ENCODE data around the gene HSDL2. TPM values are rescaled to one million over a fixed set of nuclear protein-coding genes. Genes with fewer than 3 reads are reported as not detected.

HSDL2 gene
- polyA plus RNA-seq, 1 of the 3 experiments (the other 2 are of a cell fraction) = 14.4 TPM

GRCh38 chr9:112494153-112494552 is 114.2 kb downstream of the HSDL2 start:
- CTCF ChIA-PET = no interaction called here

More at GRCh38 chr9:112494153-112494552, 114.2 kb downstream of the HSDL2 start:
- Histone ChIP-seq H3K9me3 (peaks cover 3% of the 10 kb centered on the region; the same call in 1 of the 2 replicates), H3F3A (replicated peaks; ENCODE audit: insufficient read depth) (peaks cover 6% of the 10 kb centered on the region), H3K36me3 (replicated peaks in 1 of 2; ENCODE audit: control insufficient read depth in 1 of 2, insufficient read depth in 2 of 2, low read length in 1 of 2) (peaks cover 15 to 26% of the 10 kb centered on the region in 2 experiments), H3K4me2 (no peak overlapping the region), H3K27me3 (ENCODE audit: insufficient read depth) (no peaks in the 10 kb centered on the region), H3K9ac (no peak overlapping the region), H4K20me1 (ENCODE audit: insufficient read depth) (no peaks in the 10 kb centered on the region), H2AFZ (ENCODE audit: low read depth) (no peak overlapping the region), H3K9me2 (no peaks in the 10 kb centered on the region), H3K79me2 (ENCODE audit: insufficient read depth) (peaks cover 76% of the 10 kb centered on the region), H3K4me1 (ENCODE audit: control insufficient read depth in 1 of 2, insufficient read depth in 2 of 2, low read depth in 1 of 2, low read length in 1 of 2) (peaks cover 14 to 21% of the 10 kb centered on the region in 2 experiments; a peak in 3 of 4 replicates), H3K27ac (ENCODE audit: low read depth in 2 of 2, low read length in 1 of 2) (no peak overlapping the region), H3K4me3 (ENCODE audit: low read depth in 2 of 2, low read length in 1 of 2) (no peak overlapping the region)
- 94% methylated on average over 1 of the region's 1 CpG for WGBS (ENCODE audit: low lambda C conversion rate)
- POLR2A ChIA-PET = no interaction called here
- no peak for DNase-seq
- TF ChIP-seq TEAD4 (IDR thresholded peaks at IDR 0.05; ENCODE audit: borderline replicate concordance, insufficient read depth) = no peak
- TF ChIP-seq FOXM1 (IDR thresholded peaks at IDR 0.05; ENCODE audit: low read depth) = no peak
- no peak for TF ChIP-seq SMC3 (IDR thresholded peaks at IDR 0.05; ENCODE audit: low read depth, low read length)
- TF ChIP-seq USF1 (IDR thresholded peaks at IDR 0.05; ENCODE audit: borderline replicate concordance, low read depth) = no peak
- TF ChIP-seq RAD21 (IDR thresholded peaks at IDR 0.05; ENCODE audit: low read length) = no peak
- TF ChIP-seq GABPA (IDR thresholded peaks at IDR 0.05; ENCODE audit: low read depth) = no peak
- no peak for TF ChIP-seq NRF1 (IDR thresholded peaks at IDR 0.05; ENCODE audit: low read depth, low read length)
- no peak for TF ChIP-seq USF2 (IDR thresholded peaks at IDR 0.05; ENCODE audit: borderline replicate concordance, low read depth, low read length)
- TF ChIP-seq IRF3 (IDR thresholded peaks at IDR 0.05; ENCODE audit: low read depth, low read length) = no peak
- no peak for TF ChIP-seq CHD2 (IDR thresholded peaks at IDR 0.05; ENCODE audit: low read length, partially characterized antibody)
- TF ChIP-seq RFX5 (IDR thresholded peaks at IDR 0.05; ENCODE audit: low read length) = no peak
- TF ChIP-seq TCF12 (IDR thresholded peaks at IDR 0.05) = no peak
- TF ChIP-seq ZBTB33 (IDR thresholded peaks at IDR 0.05; ENCODE audit: borderline replicate concordance, low read depth) = no peak
- TF ChIP-seq FOSL2 (IDR thresholded peaks at IDR 0.05; ENCODE audit: borderline replicate concordance, low read depth) = no peak
- no peak for TF ChIP-seq MAX (IDR thresholded peaks at IDR 0.05; ENCODE audit: low read depth)
- TF ChIP-seq PBX3 (IDR thresholded peaks at IDR 0.05) = no peak
- no peak for TF ChIP-seq EP300 (IDR thresholded peaks at IDR 0.05; ENCODE audit: borderline replicate concordance in 1 of 2, low read depth in 1 of 2, low read length in 1 of 2)
- no peak for TF ChIP-seq RCOR1 (IDR thresholded peaks at IDR 0.05; ENCODE audit: low read length)
- TF ChIP-seq TAF1 (IDR thresholded peaks at IDR 0.05; ENCODE audit: borderline replicate concordance, low read depth, low read length) = no peak
